K562 (cell line): ENCODE data around the gene ERBB4. TPM values are rescaled to one million over a fixed set of nuclear protein-coding genes. Genes with fewer than 3 reads are reported as not detected.

ENCODE experiments used
- ATAC-seq: fragments of 200-7000 bp; cut with Tn5 transposase; 3 replicates; pipeline ENCODE4 v1.9.1; 2020; ENCODE audit warnings: moderate library complexity
- BruUV-seq: library from RNA; stranded (reverse); fragments of 400-500 nt; replicated peaks from 2 replicates; lab custom pipeline; 2021; lab: Mats Ljungman, UMichigan
- CTCF ChIA-PET: fragments of 300-600 bp; formaldehyde crosslinking; extraction: SDS; loops from one replicate; lab custom pipeline; 2021; ENCODE audit warnings: low intra/inter-chr PET ratio; lab: Yijun Ruan, JAX
- POLR2A ChIA-PET: fragments of 300-600, 350-650 bp; sonication (Branson Sonifier 250); formaldehyde crosslinking; extraction: SDS; loops from one replicate; lab custom pipeline; 2021; ENCODE audit warnings: antibody characterized with exemption, inconsistent platforms; lab: Yijun Ruan, JAX
- DNase-seq, 4 experiments: peaks; one replicate each; pipeline versions ENCODE4 v3.0.0 to v3.0.0-alpha.2; 2011 to 2018; ENCODE audit warnings: low spot score in 3 of 4, mixed read lengths in 3 of 4; ENCODE audit errors: extremely low read depth in 1 of 4
- FAIRE-seq: peaks from 2 replicates; lab custom pipeline; 2011; peaks lifted over from hg19 to GRCh38; lab: Jason Lieb, UNC
- H2AFZ ChIP-seq: 2 replicates; pipeline ENCODE4 v1.6.0; 2011; ENCODE audit warnings: low read depth, low read length, control low read depth, inconsistent platforms
- H3K27ac ChIP-seq: fragments of 200-600 bp; 3 replicates; pipeline ENCODE4 v1.8.0; 2011; ENCODE audit warnings: low read depth, mild to moderate bottlenecking, control low read depth, inconsistent platforms, low read length, moderate library complexity, mixed read lengths; ENCODE audit errors: extremely low read depth
- H3K27me3 ChIP-seq, 2 experiments: fragments of 300-600 bp in 1 of 2; 2 replicates in 1 of 2; 3 replicates in 1 of 2; pipeline versions ENCODE4 v1.6.0 to v1.8.0; 2011; ENCODE audit warnings: inconsistent platforms in 2 of 2, low read length in 2 of 2, mild to moderate bottlenecking in 1 of 2, mixed read lengths in 1 of 2, moderate library complexity in 1 of 2; ENCODE audit not compliant: control insufficient read depth in 2 of 2, insufficient read depth in 2 of 2
- H3K36me3 ChIP-seq: fragments of 300-600 bp; 3 replicates; pipeline ENCODE4 v1.8.0; 2011; ENCODE audit warnings: mild to moderate bottlenecking, low read length, inconsistent platforms; ENCODE audit not compliant: control insufficient read depth, insufficient read depth
- H3K4me1 ChIP-seq, 2 experiments: fragments of 200-600 bp in 1 of 2; replicated peaks in 1 of 2; 2 replicates in 1 of 2; 3 replicates in 1 of 2; pipeline versions ENCODE4 v1.5.1 to v1.8.0; 2011; ENCODE audit warnings: inconsistent platforms in 2 of 2, low read length in 2 of 2, mild to moderate bottlenecking in 1 of 2, mixed read lengths in 1 of 2, moderate library complexity in 1 of 2; ENCODE audit not compliant: control insufficient read depth in 2 of 2, insufficient read depth in 2 of 2
- H3K4me2 ChIP-seq: 2 replicates; pipeline ENCODE4 v1.6.1; 2011; ENCODE audit warnings: low read length, control low read depth, inconsistent platforms, mixed read lengths; ENCODE audit not compliant: insufficient read depth
- H3K4me3 ChIP-seq: fragments of 200-600 bp; sonication (generic), shearing (Covaris generic); 2 replicates; pipeline ENCODE4 v1.5.1; 2016; ENCODE audit warnings: control low read depth, inconsistent platforms
- H3K79me2 ChIP-seq: fragments of 200-600 bp; 3 replicates; pipeline ENCODE4 v1.8.0; 2011; ENCODE audit warnings: low read length, inconsistent platforms; ENCODE audit not compliant: control insufficient read depth, insufficient read depth
- H3K9ac ChIP-seq, 2 experiments: 2 replicates each; pipeline versions ENCODE4 v1.6.0 to v1.6.1; 2011; ENCODE audit warnings: low read depth in 2 of 2, low read length in 2 of 2, control low read depth in 1 of 2, inconsistent platforms in 1 of 2, mild to moderate bottlenecking in 1 of 2, mixed read lengths in 1 of 2; ENCODE audit not compliant: insufficient read depth in 1 of 2
- H3K9me1 ChIP-seq: one replicate; pipeline ENCODE4 v1.6.0; 2011; ENCODE audit warnings: inconsistent platforms, mild to moderate bottlenecking, low read length, moderate library complexity; ENCODE audit not compliant: control insufficient read depth, insufficient read depth
- H3K9me3 ChIP-seq: replicated peaks from 2 replicates; pipeline ENCODE4 v1.5.1; 2011; ENCODE audit warnings: low read depth, low read length, inconsistent platforms; ENCODE audit not compliant: control insufficient read depth, insufficient read depth
- H4K20me1 ChIP-seq: replicated peaks from 2 replicates; pipeline ENCODE4 v1.6.1; 2011; ENCODE audit warnings: low read length, inconsistent platforms, mixed read lengths; ENCODE audit not compliant: control insufficient read depth, insufficient read depth
- ATF7 ChIP-seq: fragments of 450-650 bp; IDR thresholded peaks from 2 replicates; pipeline ENCODE4 v1.7.1; 2014; ENCODE audit warnings: mild to moderate bottlenecking, moderate library complexity
- CC2D1A ChIP-seq: fragments of 450-650 bp; IDR thresholded peaks from 2 replicates; pipeline ENCODE4 v1.6.1; 2017; ENCODE audit warnings: mild to moderate bottlenecking
- CCAR2 ChIP-seq: fragments of 200-400 bp; formaldehyde crosslinking; IDR thresholded peaks from 2 replicates; pipeline ENCODE4 v1.6.1; 2017; ENCODE audit warnings: mild to moderate bottlenecking, low read depth, low read length
- HLTF ChIP-seq: fragments of 450-650 bp; IDR thresholded peaks from 2 replicates; pipeline ENCODE4 v1.6.1; 2016
- PCBP1 ChIP-seq: fragments of 200-400 bp; formaldehyde crosslinking; IDR thresholded peaks from 2 replicates; pipeline ENCODE4 v1.6.1; 2018; ENCODE audit warnings: mild to moderate bottlenecking, low read depth, low read length; ENCODE audit not compliant: poor library complexity, severe bottlenecking
- SRSF3 ChIP-seq: fragments of 200-400 bp; formaldehyde crosslinking; IDR thresholded peaks from 2 replicates; pipeline ENCODE4 v1.6.1; 2016; ENCODE audit warnings: mild to moderate bottlenecking, low read length, moderate library complexity; ENCODE audit not compliant: insufficient read depth
- ZNF121 ChIP-seq: sonication (generic); formaldehyde crosslinking; conservative IDR thresholded peaks from 2 replicates; pipeline ENCODE4 v1.8.0; 2022; ENCODE audit warnings: missing genetic modification reagents
- ZNF165 ChIP-seq: fragments of 250-450 bp; sonication (Bioruptor Pico); IDR thresholded peaks from 2 replicates; pipeline ENCODE4 v1.4.0; 2020; ENCODE audit warnings: borderline replicate concordance
- ZNF699 ChIP-seq: fragments of 250-450 bp; sonication (Bioruptor Pico); IDR thresholded peaks from 2 replicates; pipeline ENCODE4 v1.8.0; 2021; ENCODE audit warnings: mild to moderate bottlenecking, moderate library complexity; ENCODE audit not compliant: insufficient replicate concordance
- WGBS: fragments of 100-300 bp; shearing (Covaris generic); methylation state at CpG from one replicate; pipeline ENCODE4 v1.1.6; 2016; ENCODE audit warnings: low coverage, mixed read lengths; ENCODE audit not compliant: insufficient coverage; ENCODE audit errors: missing lambda C conversion rate; 5-methylcytosine and 5-hydroxymethylcytosine counted together
- in situ Hi-C: fragments of 300-500 bp; cut with MboI; formaldehyde crosslinking; loops from 4 replicates; pipeline ENCODE4 v1.15.0; 2018; ENCODE audit warnings: inconsistent platforms, mixed read lengths
- intact Hi-C: fragments of 100-400 bp; cut with micrococcal nuclease; formaldehyde crosslinking; loops from 2 replicates; pipeline ENCODE4 v1.14.2; 2022
- polyA plus RNA-seq, 8 experiments: library from polyadenylated mRNA; depleted of rRNA in 4 of 8; stranded (reverse) in 5 of 8; unstranded in 3 of 8; fragments of >200 nt; fragmentation: Nextera tagmentation in 2 of 8; fragmentation: Illumina TruSeq in 1 of 8; extraction: Ambion mirVana in 2 of 8; extraction: Trizol in 1 of 8; gene quantifications; 2 replicates each; pipeline versions ENCODE4 v1.2.1 to v1.2.3, GENCODE V29; 2011 to 2014; ENCODE audit warnings: inconsistent platforms in 1 of 8, missing spikeins in 1 of 8
- total RNA-seq, 7 experiments: library from RNA; depleted of rRNA in 6 of 7; stranded (reverse); fragments of >200 nt in 6 of 7; fragmentation: Illumina TruSeq in 2 of 7; extraction: Trizol in 2 of 7; gene quantifications; 2 replicates each; pipeline versions ENCODE4 v1.2.1 to v1.2.3, GENCODE V29; 2011 to 2021; ENCODE audit warnings: low replicate concordance in 1 of 7
- TF ChIP-seq, protein P1 (sequence below): fragments of 150-350 bp; conservative IDR thresholded peaks from 2 replicates; pipeline ENCODE4 v1.6.1; 2014; ENCODE audit warnings: low read length
- TF ChIP-seq, protein P2 (sequence below): sonication (generic); formaldehyde crosslinking; IDR thresholded peaks from 2 replicates; pipeline ENCODE4 v1.8.1; 2023; ENCODE audit warnings: mild to moderate bottlenecking, missing genetic modification reagents

The ERBB4 gene
- total and polyA plus RNA-seq, 9 of the 15 experiments (the other 6 are each of a cell fraction or from before 2014, with no cell fraction given) = not detected

DNA sequence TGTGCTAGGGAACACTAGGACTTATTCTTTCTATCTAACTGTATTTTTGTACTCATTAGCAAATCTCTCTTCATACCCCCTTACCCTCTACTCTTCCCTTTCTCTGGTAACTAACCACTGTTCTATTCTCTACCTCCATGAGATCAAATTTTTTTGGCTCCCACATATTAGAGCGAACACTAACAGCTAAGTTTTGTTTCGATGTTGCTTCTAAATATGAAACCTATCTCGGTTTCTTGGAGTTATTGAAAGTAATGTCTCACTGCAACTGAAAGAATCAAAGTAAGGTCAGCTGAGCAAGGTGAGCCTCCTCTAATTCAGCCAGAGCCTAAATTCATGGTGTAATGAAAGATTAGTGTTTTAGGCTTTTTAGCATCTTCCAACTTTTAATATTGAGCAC, 1024.6 kb downstream of the ERBB4 start:
- no peak overlapping the region for H3K27ac ChIP-seq
- DNase-seq (no peak), ATAC-seq (no peak), FAIRE-seq (no peak)
- no peaks in the 10 kb centered on the region for H3K9me1 ChIP-seq
- H4K20me1 ChIP-seq = no peaks in the 10 kb centered on the region
- in situ Hi-C loops (no loop called here), intact Hi-C loops (no loop called here)
- H3K4me3 ChIP-seq = no peak overlapping the region
- WGBS = 3% methylated on average over 3 of the region's 3 CpGs
- no peaks in the 10 kb centered on the region for H3K4me1 ChIP-seq
- ChIA-PET POLR2A (no interaction called here), CTCF (no interaction called here)
- no peaks in the 10 kb centered on the region for H3K36me3 ChIP-seq
- no peak overlapping the region for H2AFZ ChIP-seq
- TF ChIP-seq ZNF699 (CRISPR knock-in tag) (no peak), CC2D1A (no peak), ZNF121 (no peak)
- no peak overlapping the region for H3K9ac ChIP-seq
- BruUV-seq = no TSS peak
- H3K9me3 ChIP-seq = no peaks in the 10 kb centered on the region
- no peaks in the 10 kb centered on the region for H3K79me2 ChIP-seq
- no peak overlapping the region for H3K4me2 ChIP-seq
- H3K27me3 ChIP-seq = no peaks in the 10 kb centered on the region

DNA sequence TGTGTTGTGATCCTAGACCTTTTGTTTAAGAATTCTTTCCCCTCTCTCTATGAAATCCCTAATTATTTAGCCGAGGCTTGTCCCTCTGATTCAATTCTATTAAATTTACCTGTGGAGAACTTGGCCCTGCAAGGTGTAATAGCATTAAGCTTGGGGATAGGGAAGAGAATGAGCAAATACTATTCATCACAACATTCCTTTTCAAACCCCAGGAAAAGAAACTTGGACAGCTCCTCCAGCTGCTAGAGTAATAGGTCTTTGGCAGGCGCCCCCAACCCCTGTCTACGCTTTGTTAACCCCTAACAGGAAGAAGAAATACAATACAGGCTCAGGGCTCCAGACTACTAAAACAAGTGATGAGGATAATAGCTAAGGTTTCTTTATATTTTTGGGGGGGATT, 1025.2 kb downstream of the ERBB4 start:
- intact Hi-C loops (no loop called here), in situ Hi-C loops (no loop called here)
- no peak overlapping the region for H3K27ac ChIP-seq
- no peak overlapping the region for H3K4me3 ChIP-seq
- H3K79me2 ChIP-seq = no peaks in the 10 kb centered on the region
- no peaks in the 10 kb centered on the region for H3K9me3 ChIP-seq
- H3K9ac ChIP-seq = no peak overlapping the region
- H3K27me3 ChIP-seq = no peaks in the 10 kb centered on the region
- 0% methylated on average over 3 of the region's 3 CpGs for WGBS
- no peaks in the 10 kb centered on the region for H3K9me1 ChIP-seq
- BruUV-seq = no TSS peak
- no peak for FAIRE-seq
- DNase-seq = no peak
- H3K36me3 ChIP-seq = no peaks in the 10 kb centered on the region
- H3K4me2 ChIP-seq = no peak overlapping the region
- no peak for ATAC-seq
- CTCF ChIA-PET = no interaction called here
- no peak overlapping the region for H2AFZ ChIP-seq
- H4K20me1 ChIP-seq = no peaks in the 10 kb centered on the region
- no peaks in the 10 kb centered on the region for H3K4me1 ChIP-seq
- POLR2A ChIA-PET = interaction anchor here (0.6 kb wide), 1 partner anchor 39 kb away, joined by 3 read pairs; no protein-coding TSS in a partner anchor
- TF ChIP-seq HLTF (no peak), SRSF3 (no peak), ATF7 (no peak), CCAR2 (no peak), PCBP1 (no peak), ZNF165 (CRISPR knock-in tag) (no peak)
- TF ChIP-seq, protein P1, sequence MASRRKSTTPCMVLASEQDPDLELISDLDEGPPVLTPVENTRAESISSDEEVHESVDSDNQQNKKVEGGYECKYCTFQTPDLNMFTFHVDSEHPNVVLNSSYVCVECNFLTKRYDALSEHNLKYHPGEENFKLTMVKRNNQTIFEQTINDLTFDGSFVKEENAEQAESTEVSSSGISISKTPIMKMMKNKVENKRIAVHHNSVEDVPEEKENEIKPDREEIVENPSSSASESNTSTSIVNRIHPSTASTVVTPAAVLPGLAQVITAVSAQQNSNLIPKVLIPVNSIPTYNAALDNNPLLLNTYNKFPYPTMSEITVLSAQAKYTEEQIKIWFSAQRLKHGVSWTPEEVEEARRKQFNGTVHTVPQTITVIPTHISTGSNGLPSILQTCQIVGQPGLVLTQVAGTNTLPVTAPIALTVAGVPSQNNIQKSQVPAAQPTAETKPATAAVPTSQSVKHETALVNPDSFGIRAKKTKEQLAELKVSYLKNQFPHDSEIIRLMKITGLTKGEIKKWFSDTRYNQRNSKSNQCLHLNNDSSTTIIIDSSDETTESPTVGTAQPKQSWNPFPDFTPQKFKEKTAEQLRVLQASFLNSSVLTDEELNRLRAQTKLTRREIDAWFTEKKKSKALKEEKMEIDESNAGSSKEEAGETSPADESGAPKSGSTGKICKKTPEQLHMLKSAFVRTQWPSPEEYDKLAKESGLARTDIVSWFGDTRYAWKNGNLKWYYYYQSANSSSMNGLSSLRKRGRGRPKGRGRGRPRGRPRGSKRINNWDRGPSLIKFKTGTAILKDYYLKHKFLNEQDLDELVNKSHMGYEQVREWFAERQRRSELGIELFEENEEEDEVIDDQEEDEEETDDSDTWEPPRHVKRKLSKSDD = no peak
- TF ChIP-seq, protein P2, sequence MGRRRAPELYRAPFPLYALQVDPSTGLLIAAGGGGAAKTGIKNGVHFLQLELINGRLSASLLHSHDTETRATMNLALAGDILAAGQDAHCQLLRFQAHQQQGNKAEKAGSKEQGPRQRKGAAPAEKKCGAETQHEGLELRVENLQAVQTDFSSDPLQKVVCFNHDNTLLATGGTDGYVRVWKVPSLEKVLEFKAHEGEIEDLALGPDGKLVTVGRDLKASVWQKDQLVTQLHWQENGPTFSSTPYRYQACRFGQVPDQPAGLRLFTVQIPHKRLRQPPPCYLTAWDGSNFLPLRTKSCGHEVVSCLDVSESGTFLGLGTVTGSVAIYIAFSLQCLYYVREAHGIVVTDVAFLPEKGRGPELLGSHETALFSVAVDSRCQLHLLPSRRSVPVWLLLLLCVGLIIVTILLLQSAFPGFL (CRISPR knock-in tag) = no peak
